Keratinocyte (primary cell): ENCODE data around the gene SAMD14. TPM values are rescaled to one million over a fixed set of nuclear protein-coding genes. Genes with fewer than 3 reads are reported as not detected.

Experiments
- DNase-seq: peaks from one replicate; pipeline ENCODE4 v3.0.0-alpha.2; 2011; ENCODE audit warnings: low read depth, missing footprints, low spot score
- FAIRE-seq: peaks from 2 replicates; lab custom pipeline; 2011; peaks lifted over from hg19 to GRCh38; lab: Jason Lieb, UNC
- H2AFZ ChIP-seq: 2 replicates; pipeline ENCODE4 v1.6.0; 2012; ENCODE audit warnings: low read length, control low read depth, inconsistent platforms; ENCODE audit not compliant: control insufficient read depth
- H3K27ac ChIP-seq: 2 replicates; pipeline ENCODE4 v1.5.1; 2011; ENCODE audit warnings: low read length; ENCODE audit not compliant: control insufficient read depth, insufficient read depth
- H3K27me3 ChIP-seq: 3 replicates; pipeline ENCODE4 v1.6.0; 2011; ENCODE audit warnings: low read length; ENCODE audit not compliant: control insufficient read depth, insufficient read depth; ENCODE audit errors: extremely low read depth
- H3K36me3 ChIP-seq, 2 experiments: 2 replicates in 1 of 2; 3 replicates in 1 of 2; pipeline ENCODE4 v1.5.1; 2011; ENCODE audit warnings: low read length in 2 of 2, mild to moderate bottlenecking in 1 of 2; ENCODE audit not compliant: control insufficient read depth in 2 of 2, insufficient read depth in 2 of 2; ENCODE audit errors: extremely low read depth in 1 of 2
- H3K4me1 ChIP-seq: 3 replicates; pipeline ENCODE4 v1.5.1; 2011; ENCODE audit warnings: low read length; ENCODE audit not compliant: control insufficient read depth, insufficient read depth; ENCODE audit errors: extremely low read depth
- H3K4me2 ChIP-seq: 3 replicates; pipeline ENCODE4 v1.6.0; 2011; ENCODE audit warnings: low read depth, low read length; ENCODE audit not compliant: control insufficient read depth, insufficient read depth; ENCODE audit errors: extremely low read depth
- H3K4me3 ChIP-seq, 3 experiments: fragments of 200-600 bp in 1 of 3; sonication (generic) in 1 of 3; 2 replicates in 2 of 3; 3 replicates in 1 of 3; pipeline ENCODE4 v1.5.1; 2011 to 2016; ENCODE audit warnings: low read length in 3 of 3, mild to moderate bottlenecking in 3 of 3, control low read depth in 2 of 3, inconsistent platforms in 1 of 3, low read depth in 1 of 3, mixed read lengths in 1 of 3, mixed run types in 1 of 3, moderate library complexity in 1 of 3; ENCODE audit not compliant: control insufficient read depth in 2 of 3, insufficient read depth in 2 of 3; ENCODE audit errors: extremely low read depth in 1 of 3
- H3K79me2 ChIP-seq: 2 replicates; pipeline ENCODE4 v1.6.0; 2012; ENCODE audit warnings: low read length; ENCODE audit not compliant: control insufficient read depth, insufficient read depth
- H3K9ac ChIP-seq: 3 replicates; pipeline ENCODE4 v1.6.0; 2011; ENCODE audit warnings: low read length; ENCODE audit not compliant: control insufficient read depth, insufficient read depth; ENCODE audit errors: extremely low read depth
- H3K9me1 ChIP-seq: 3 replicates; pipeline ENCODE4 v1.6.0; 2011; ENCODE audit warnings: low read length; ENCODE audit not compliant: control insufficient read depth, insufficient read depth; ENCODE audit errors: extremely low read depth
- H3K9me3 ChIP-seq: 2 replicates; pipeline ENCODE4 v1.5.1; 2012; ENCODE audit warnings: low read depth, low read length; ENCODE audit not compliant: control insufficient read depth
- H4K20me1 ChIP-seq: 3 replicates; pipeline ENCODE4 v1.6.0; 2011; ENCODE audit warnings: low read length; ENCODE audit not compliant: control insufficient read depth, insufficient read depth; ENCODE audit errors: extremely low read depth
- EZH2 ChIP-seq: IDR thresholded peaks from one replicate; pipeline ENCODE4 v1.6.1; 2012; ENCODE audit warnings: inconsistent platforms, mild to moderate bottlenecking, low read length, moderate library complexity
- dilution Hi-C: fragments of 300-500 bp; cut with MboI; formaldehyde crosslinking; loops from one replicate; pipeline ENCODE4 v1.7.0; 2020; ENCODE audit warnings: low sequenced_read_pairs; ENCODE audit not compliant: extremely low pct_ligation_motif_present
- polyA plus RNA-seq, 5 experiments: library from polyadenylated mRNA; depleted of rRNA in 3 of 5; stranded (reverse) in 3 of 5; stranded (forward) in 1 of 5; unstranded in 1 of 5; fragments of >200 nt; gene quantifications; 1 replicate in 1 of 5; 2 replicates in 3 of 5; 3 replicates in 1 of 5; pipeline versions ENCODE4 v1.2.1 to v1.2.3, GENCODE V29; 2011 to 2012; ENCODE audit warnings: missing spikeins in 2 of 5, low read depth in 1 of 5, low replicate concordance in 1 of 5
- TF ChIP-seq, protein P1 (sequence below), 3 experiments: IDR thresholded peaks in 1 of 3; conservative IDR thresholded peaks in 1 of 3; optimal IDR thresholded peaks in 1 of 3; 2 replicates in 2 of 3; 3 replicates in 1 of 3; pipeline versions ENCODE3 to v1.5.1; 2011; ENCODE audit warnings: low read length in 3 of 3, mild to moderate bottlenecking in 3 of 3, moderate library complexity in 2 of 3, control low read depth in 1 of 3, inconsistent platforms in 1 of 3; ENCODE audit not compliant: insufficient read depth in 2 of 3; ENCODE audit errors: extremely low read depth in 1 of 3

SAMD14 gene
- polyA plus RNA-seq, 1 donor (not counting 4 experiments of a cell fraction or from before 2014, with no cell fraction given): not detected

- no peak overlapping the region for H3K9ac ChIP-seq
- no peak overlapping the region for H3K27ac ChIP-seq
- H3K4me1 ChIP-seq: peaks cover 3% of the 10 kb centered on the region
- H3K27me3 ChIP-seq: peaks cover 17% of the 10 kb centered on the region
- no peaks in the 10 kb centered on the region for H3K9me1 ChIP-seq
- dilution Hi-C loops: no loop called here
- H3K9me3 ChIP-seq: no peaks in the 10 kb centered on the region
- H3K4me3 ChIP-seq: no peak overlapping the region
- H4K20me1 ChIP-seq: no peaks in the 10 kb centered on the region
- H2AFZ ChIP-seq: no peak overlapping the region
- no peak overlapping the region for H3K4me2 ChIP-seq
- DNase-seq: no peak
- no peak for TF ChIP-seq EZH2
- TF ChIP-seq, protein P1, sequence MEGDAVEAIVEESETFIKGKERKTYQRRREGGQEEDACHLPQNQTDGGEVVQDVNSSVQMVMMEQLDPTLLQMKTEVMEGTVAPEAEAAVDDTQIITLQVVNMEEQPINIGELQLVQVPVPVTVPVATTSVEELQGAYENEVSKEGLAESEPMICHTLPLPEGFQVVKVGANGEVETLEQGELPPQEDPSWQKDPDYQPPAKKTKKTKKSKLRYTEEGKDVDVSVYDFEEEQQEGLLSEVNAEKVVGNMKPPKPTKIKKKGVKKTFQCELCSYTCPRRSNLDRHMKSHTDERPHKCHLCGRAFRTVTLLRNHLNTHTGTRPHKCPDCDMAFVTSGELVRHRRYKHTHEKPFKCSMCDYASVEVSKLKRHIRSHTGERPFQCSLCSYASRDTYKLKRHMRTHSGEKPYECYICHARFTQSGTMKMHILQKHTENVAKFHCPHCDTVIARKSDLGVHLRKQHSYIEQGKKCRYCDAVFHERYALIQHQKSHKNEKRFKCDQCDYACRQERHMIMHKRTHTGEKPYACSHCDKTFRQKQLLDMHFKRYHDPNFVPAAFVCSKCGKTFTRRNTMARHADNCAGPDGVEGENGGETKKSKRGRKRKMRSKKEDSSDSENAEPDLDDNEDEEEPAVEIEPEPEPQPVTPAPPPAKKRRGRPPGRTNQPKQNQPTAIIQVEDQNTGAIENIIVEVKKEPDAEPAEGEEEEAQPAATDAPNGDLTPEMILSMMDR (optimal IDR thresholded peaks at IDR 0.05 in 1 of 3, IDR thresholded peaks at IDR 0.05 in 1 of 3, conservative IDR thresholded peaks at IDR 0.05 in 1 of 3; ENCODE audit: extremely low read depth in 1 of 3, insufficient read depth in 2 of 3, low read length in 3 of 3): no peak
- no peak for FAIRE-seq
- no peaks in the 10 kb centered on the region for H3K79me2 ChIP-seq
- H3K36me3 ChIP-seq: peaks cover 31% of the 10 kb centered on the region in 2 experiments
Observed at GRCh38 chr17:50133769-50134099, 3.8 kb upstream of the SAMD14 start.

GRCh38 chr17:50133028-50133768, 3.2 kb upstream of the SAMD14 start:
- Histone ChIP-seq H3K9me1 (no peaks in the 10 kb centered on the region), H3K9me3 (no peaks in the 10 kb centered on the region), H3K79me2 (no peaks in the 10 kb centered on the region), H3K4me3 (no peak overlapping the region), H3K36me3 (peaks cover 26% of the 10 kb centered on the region in 2 experiments), H3K27ac (no peak overlapping the region), H3K4me2 (no peak overlapping the region), H3K4me1 (peaks cover 3% of the 10 kb centered on the region), H2AFZ (no peak overlapping the region), H3K27me3 (peaks cover 22% of the 10 kb centered on the region), H3K9ac (no peak overlapping the region), H4K20me1 (no peaks in the 10 kb centered on the region)
- TF ChIP-seq, protein P1 (optimal IDR thresholded peaks at IDR 0.05 in 1 of 3, IDR thresholded peaks at IDR 0.05 in 1 of 3, conservative IDR thresholded peaks at IDR 0.05 in 1 of 3; ENCODE audit: extremely low read depth in 1 of 3, insufficient read depth in 2 of 3, low read length in 3 of 3): no peak
- no peak for TF ChIP-seq EZH2
- dilution Hi-C loops: no loop called here
- DNase-seq (no peak), FAIRE-seq (no peak)
